GM18526 (cell line): ENCODE results near the gene KTN1.

Experiments
- POLR2A ChIP-seq: IDR thresholded peaks from 3 replicates; pipeline ENCODE4 v1.6.1; 2011; ENCODE audit not compliant: insufficient read length; ENCODE audit errors: extremely low read depth

The KTN1 gene

DNA sequence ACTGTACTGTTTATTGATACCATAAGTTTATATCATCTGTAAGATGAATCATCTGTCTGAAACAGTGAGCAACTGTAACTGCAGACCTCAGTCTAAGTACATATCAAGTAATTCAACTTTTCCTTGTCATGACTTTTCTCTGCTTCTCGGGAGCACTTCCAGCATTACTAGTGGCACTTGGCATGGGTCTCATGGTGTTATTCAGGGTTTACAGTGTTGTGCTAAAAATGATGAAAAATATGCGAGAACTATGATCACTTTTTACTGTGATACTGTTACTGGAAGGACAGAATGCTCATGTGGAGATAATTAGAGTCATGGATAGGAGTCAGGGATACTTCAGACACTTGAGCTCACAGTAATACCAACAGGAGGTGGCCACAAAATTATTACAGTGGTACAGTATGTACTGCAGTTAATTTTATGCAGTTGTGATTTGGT, 8.3 kb downstream of the KTN1 start:
- TF ChIP-seq POLR2A, result no peak

- no peak for TF ChIP-seq POLR2A
Observed at GRCh38 chr14:55589171-55589570, 9.2 kb downstream of the KTN1 start.

- TF ChIP-seq POLR2A, result no peak
Observed at GRCh38 chr14:55592436-55592835, 12.4 kb downstream of the KTN1 start.

DNA sequence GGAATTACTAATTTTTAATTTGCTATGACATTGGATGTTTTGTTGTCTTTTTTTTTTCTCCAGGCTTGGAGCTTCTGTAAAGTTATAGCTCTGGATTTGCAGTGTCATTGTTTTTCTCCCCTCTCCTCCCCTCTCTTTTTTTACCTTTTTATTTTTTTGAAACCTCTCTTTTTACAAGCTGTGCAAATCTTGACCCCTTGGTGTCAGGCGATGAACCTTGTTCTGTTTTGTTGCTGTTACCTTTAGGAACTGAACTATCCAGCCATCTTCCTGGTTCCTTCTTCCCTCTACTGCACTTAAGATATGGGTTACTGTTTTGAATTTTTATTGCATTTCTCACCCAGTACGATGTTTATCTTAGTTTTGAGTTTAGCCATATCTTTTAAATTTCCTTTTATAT, 13.7 kb downstream of the KTN1 start:
- TF ChIP-seq POLR2A, result no peak

- TF ChIP-seq POLR2A, result no peak
Observed at GRCh38 chr14:55599250-55599879, 19.4 kb downstream of the KTN1 start.

DNA sequence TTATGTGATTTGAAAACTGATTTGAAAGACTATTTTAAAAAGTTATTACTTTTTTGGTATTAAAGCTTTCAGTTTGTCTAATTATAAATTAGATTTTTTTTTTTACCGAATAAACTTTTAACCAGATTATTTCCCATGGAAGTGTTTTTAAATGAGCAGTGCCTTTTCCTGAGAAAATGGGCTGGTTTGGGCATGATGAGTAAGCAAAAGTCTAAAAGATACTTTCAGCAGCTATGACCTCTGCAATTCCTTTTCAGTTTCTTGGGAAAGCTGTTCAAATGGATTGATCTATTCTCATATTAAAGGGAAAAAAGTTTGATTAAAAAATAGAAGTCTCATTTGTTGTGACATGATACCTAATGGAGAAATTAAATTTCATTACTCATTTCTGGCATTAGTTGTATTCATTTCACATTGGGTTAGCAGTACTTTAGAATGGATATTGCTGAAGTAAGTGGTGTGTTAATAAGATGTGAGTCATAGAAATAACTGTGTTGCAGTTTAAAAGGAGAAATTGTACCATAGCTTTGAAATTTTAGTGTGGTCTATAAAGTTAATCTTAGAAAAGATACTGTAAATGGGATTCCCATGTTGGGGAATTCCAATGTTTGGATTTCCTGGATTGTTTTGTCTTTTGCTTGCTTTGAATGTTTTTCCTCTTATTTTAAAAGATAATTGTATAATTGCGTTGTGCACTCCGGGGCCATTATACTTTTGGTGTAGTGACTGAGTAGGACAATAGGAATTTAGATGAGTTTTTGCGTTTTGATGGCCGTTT, 21.0 kb downstream of the KTN1 start:
- TF ChIP-seq POLR2A, result no peak

- no peak for TF ChIP-seq POLR2A
Observed at GRCh38 chr14:55603401-55603953, 23.5 kb downstream of the KTN1 start.

DNA sequence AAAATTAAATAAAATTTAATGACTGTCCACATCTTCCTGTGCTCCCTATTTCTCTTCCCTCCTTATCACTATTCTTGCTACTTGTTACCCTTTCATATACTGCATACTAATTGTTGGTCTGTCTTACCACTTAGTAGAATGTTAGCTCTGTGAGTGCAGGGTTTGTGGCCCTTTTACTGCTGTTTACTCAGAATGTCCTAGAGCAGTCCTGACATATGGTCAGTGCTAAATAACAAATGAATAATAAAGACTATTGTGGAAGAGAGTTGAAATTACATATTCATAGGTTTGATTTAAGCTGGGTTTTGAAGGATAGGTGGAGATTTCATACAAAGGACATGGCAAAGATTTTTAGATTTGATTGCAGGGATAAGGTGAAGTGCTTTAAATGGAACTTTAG, 24.5 kb downstream of the KTN1 start:
- no peak for TF ChIP-seq POLR2A

DNA sequence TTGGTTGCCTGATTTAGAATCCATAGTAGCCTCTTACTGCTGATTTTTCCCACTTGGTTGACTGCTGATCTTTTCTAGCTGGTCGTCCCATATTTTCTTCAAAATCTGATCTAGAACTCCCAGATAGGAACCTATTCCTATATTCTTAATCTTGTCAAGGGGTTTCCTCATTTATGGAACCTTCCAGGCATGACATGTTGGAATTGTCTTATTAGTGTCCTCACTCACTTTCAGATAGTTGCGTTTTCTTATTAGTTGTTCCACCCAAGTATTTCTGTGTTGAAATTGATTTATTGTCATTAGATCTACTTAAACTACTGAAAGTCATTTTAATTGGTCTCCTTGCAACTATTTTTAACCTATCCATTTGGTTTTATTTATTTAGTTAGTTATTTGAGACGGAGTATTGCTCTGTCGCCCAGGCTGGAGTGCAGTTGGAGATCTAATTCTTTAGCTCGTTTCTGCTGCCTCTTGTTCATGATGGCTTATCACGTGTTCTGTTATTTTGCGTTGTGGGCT, 25.0 kb downstream of the KTN1 start:
- TF ChIP-seq POLR2A, result no peak

DNA sequence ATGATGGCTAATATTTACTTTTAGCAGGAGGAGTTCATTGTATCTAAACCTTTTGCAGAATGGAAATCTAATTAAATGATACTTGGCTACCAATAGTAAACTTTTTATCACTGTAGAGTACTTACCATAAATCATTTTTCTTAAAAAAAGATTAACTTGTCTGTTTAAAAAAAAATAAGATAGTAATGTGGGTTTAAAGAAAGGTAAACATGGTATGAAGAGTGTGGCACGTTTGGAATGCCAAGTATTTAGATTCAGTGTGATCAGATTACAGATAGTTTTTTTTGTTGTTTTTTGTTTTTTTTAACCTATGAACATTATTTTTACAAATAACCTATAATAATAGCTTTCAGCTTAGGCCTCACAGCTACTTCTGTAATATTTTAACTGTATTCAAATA, 25.8 kb downstream of the KTN1 start:
- no peak for TF ChIP-seq POLR2A

- TF ChIP-seq POLR2A, result no peak
Observed at GRCh38 chr14:55607386-55607785, 27.4 kb downstream of the KTN1 start.

DNA sequence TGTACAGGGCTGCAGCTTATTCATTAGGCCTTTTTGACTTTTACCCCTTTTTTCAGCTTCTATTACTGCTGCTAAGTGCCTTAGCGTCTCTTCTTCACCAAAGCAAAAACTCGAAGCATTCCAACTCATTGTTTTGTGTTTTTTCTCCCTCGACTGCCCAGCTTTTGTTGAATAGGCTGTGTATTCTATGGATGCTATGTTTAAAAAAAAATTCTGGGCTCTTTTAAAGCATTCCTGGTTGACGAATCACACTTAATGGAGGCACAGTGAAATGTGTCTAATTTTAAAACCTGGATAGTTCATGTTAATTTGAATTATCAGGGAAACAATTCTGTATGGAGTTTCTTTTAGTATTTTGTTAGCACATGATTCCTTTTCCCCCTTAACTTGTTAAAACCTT, 29.7 kb downstream of the KTN1 start:
- TF ChIP-seq POLR2A, result no peak

GRCh38 chr14:55610713-55611370, 30.8 kb downstream of the KTN1 start:
- TF ChIP-seq POLR2A, result no peak

- no peak for TF ChIP-seq POLR2A
Observed at GRCh38 chr14:55611859-55612258, 31.9 kb downstream of the KTN1 start.

- no peak for TF ChIP-seq POLR2A
Observed at GRCh38 chr14:55614304-55614703, 34.3 kb downstream of the KTN1 start.

- TF ChIP-seq POLR2A, result no peak
Observed at GRCh38 chr14:55620277-55620676, 40.3 kb downstream of the KTN1 start.
